Measurements from ENCODE around the gene PGAM4.

GRCh38 chrX:77966361-77966760 is 3.1 kb downstream of the PGAM4 start:
- TF ChIP-seq POLR2AphosphoS5 (IDR thresholded peaks at IDR 0.05; ENCODE audit: low read depth, low read length) (no peak), CTCF (IDR thresholded peaks at IDR 0.05) (no peak)

All from Panc1 (cell line).